Measurements from ENCODE around the gene DNMBP.
"Not testable (repeated sequence)": the region's sequence is repeated elsewhere in the genome, so short reads cannot be mapped to it uniquely, and the experiment has no call there.

The DNMBP gene

DNA sequence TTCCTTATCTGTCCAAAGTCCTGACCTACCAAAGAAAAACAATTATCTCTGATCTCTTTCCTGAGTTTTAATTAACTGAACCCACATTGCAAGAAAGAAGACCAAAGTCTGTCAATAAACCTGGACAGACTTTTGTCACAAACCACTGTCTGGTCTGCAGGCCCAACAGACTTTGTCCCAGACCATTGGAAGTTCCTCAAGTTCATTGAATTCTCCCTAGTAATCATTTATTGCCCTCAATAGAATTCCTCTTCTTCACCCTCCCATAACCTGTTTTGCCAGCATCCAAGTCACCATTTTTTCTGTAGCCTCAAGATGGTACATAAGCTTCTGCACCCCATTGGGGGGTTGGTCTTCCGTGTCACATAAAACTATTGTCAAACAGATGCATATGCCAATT, 3.9 kb upstream of the DNMBP start:
- no peak for DNase-seq

DNA sequence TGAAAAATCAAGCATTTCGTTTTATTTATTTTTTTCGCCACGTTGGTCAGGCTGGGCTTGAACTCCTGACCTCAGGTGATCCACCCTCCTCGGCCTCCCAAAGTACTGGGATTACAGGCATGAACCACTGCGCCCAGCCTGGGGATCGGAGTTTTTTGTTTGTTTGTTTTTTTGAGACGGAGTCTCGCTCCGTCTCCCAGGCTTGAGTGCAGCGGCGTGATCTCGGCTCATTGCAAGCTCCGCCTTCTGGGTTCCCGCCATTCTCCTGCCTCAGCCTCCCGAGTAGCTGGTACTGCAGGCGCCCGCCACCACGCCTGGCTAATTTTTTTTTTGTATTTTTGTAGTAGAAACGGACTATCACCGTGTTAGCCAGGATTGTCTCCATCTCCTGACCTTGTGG, 2.2 kb upstream of the DNMBP start:
- not testable (repeated sequence) for DNase-seq

DNA sequence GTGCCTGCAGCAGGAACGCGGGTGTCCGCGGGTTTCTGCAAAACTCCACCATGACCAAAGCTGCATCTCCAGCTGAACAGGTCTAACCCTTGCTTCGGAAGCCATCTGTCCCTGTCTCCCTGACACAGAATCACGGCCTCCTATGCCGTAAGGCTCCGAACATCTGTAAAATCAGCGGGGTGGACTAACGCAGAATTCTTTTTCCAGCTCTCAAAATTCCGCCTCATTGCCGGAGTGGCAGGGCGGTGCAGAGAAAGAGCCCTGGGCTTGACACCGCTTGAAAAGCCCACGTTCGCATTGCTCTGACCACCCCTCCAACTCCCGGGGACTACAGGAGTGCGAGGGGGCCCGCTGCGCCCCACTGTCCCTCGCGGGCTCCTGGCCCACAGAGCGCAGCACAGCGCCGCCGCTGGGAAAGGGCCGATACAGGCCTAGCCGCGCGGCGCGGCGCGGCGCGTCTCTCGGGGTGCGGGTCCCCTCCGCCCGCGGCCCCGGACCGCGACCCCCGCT, 409 bp downstream of the DNMBP start:
- DNase-seq = peak in 1 of 2 experiments; percentile 39

DNA sequence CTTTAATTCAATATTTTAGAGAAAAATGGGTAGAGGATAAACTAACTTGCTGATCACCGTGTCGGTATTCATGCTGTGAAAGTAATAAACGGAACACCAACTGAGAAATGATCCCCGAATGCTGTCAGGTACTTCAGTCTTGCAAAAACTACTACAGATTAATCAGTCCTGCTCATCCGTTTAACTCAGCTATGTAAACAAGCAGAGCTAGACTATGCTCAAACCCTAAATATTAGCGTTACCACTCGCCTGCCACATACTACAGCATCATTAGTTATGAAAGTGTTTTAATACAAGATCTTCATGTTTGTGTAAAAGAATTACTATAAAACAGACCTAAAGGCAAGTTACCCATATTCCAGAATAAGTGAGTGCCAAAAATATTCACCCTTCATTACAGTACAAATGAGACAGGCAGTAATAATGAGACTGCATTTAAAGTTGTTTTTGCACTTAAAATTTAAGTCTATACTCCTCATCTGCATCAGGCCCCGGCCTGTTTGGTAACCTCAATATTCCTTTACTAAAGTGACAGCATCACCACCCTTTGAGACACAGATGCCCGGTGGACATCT, 952 bp downstream of the DNMBP start:
- no peak for DNase-seq

DNA sequence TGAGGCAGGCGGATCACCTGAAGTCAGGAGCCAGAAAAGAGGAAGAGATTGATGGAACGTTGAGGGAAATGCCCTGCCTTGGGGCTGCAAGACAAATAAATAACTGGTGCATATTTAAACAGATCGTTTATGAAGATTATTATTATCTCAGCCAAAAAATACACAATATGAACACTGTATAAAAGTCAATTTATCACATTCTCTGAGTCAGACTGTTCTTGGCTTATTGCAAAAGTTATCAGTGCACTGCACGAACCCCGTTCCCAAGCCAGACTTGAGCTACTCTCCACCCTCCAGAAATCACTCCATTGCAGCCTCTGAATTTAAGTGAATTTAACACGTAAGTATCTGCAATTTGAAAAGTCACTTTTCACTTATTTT, 1.6 kb downstream of the DNMBP start:
- DNase-seq = no peak

DNA sequence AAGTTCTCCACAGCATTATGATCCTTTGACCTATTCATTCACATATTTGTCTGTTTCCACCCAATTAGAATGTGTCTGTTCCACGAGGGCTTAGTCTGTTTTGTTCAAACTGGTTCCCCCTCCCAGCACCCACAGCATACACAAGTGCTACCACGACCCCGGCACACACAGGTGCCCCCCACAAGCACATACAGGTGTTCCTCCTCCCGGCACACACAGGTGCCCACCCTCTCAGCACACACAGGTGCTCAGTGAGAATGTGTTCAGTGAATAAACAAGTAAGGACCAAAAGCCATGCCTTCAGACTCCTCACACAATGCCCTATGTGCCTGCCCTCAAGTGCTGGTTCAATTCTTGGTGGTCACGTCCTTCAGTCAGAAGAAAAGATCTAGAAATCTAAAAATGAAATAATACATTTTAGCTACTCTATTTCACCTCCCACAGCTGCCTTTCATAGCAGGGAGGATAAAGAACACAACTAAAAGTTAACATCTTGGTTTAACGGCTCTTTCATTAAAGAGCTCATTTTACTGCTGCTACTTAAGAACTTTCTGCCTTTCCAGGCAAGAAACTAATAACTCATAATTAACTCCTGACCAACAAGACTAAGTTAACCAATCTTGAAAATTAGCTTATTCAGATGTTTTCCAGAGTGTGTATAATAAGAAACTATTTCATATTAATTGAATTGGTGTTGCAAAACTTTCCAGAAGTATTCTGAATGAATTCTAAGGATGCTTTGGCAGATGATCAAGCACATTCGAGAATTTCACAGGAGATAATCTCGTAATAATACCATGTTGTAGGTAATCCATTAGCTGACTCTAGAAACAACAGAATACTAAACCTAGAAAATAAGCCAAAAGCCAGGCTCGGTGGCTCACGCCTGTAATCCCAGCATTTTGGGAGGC, 2.3 kb downstream of the DNMBP start:
- no peak for DNase-seq

DNA sequence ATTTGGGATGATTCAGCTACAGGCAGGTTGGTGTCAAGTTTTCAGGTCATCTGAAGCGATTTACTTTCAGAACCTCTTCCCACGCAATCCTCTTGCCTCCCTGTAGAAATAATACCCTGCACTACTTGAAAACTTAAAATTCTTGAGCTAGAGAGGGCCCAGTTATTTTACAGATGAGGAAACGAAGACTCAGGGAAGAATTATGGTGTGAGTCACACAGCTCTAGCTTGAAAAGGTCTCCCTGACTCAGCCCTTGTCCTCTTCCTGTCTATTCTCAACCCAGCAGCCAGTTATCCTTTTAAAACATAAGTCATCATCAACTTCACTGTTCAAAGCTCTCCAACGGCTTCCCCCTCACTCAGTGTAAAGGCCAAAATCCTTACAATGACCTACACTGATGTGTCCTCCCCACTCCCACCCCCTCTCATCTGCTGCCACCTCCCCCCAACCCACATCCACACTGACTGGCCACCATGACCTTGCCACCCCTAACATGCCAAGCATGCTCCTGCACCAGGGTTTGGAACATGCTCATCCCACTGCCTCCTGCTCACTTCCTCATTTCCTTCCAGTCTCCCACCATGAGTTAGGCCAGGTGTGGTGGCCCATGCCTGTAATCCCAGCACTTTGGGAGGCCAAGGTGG, 3.4 kb downstream of the DNMBP start:
- DNase-seq = no peak

DNA sequence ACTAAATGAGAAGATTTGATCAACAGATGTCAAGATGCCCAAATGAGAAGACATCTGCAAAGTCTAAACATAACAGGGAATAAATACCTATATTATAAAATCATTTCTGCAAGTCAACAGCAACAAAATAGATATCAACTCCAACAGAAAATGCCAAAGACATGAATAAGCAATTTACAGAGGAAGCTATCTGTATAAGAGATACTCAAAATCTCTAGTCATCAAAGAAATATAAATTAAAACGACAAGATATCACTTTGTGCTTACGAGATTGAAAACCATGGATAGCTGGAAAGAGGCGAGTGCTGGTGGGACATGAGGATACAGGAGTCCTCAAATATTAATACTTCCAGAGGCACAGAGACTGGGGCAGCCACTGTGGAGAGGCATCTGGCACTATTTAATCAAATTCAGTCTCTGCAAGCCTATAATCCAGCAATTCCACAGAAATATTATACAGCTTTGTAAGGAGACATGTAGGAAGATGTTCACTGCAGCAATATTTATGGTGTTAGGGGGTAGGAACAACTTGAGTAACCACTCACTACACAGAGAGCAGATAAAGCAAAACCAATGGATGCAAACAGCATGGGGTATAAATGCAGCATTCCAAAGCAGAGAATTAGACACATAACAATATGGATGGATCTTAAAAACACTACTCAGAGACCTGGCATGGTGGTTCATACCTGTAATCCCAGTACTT, 4.8 kb downstream of the DNMBP start:
- DNase-seq = no peak

DNA sequence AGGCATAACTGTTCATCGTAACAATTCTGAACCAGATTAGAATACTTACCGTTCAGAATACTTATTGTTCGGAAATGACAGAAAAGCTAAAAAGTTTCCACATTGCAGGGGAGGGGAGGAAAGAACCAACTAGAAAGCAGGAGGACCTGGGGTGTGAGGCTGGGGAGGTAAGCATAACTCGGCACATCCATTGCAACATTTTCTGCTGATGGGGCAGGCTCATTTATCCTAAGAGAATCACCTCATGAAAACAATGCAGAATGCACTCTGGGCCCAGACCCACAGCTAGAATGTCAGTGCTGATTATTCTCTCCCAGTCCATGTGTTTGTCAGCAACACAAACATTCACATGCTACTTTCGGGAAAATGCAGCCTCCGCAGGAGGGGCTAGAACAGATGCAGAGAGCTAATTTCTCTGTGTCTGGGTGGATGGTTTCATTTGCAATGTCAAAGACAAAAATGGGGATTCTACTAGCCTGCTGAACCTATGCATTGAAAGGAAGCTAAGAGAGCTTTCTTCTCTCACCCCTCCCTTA, 9.6 kb downstream of the DNMBP start:
- no peak for DNase-seq

DNA sequence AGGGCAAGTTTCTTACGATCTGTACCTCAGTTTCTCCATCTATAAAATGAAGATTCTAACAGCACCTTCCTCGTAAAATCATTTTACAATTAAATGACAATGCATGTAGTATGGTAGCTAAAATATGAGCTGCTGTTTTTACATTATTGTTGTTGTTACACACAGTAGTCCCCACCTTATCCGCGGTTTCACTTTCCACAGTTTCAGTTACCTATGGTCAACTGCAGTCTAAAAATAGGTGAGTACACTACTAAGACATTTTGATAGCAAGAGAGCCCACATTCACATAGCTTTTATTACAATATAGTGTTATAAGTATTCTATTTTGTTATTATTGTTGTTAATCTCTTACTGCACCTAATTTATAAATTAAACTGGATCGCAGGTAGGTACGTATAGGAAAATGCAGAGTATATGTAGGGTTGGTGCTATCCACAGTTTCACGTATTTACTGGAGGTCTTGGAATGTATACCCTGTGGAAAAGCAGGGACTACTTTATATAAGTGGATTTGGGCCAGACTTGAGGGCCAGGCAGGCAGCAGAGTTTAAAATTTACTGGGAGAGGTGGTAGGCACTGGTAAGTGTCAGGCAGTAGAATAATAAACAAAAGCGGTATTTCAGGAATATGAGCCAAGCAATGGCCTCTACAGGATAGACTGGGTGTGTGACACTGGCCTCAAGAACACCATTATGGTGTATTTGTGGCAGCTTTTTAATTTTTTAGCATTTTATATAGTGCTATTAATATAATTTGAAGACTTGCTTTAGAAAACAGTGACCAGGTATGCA, 10.2 kb downstream of the DNMBP start:
- DNase-seq = no peak

DNA sequence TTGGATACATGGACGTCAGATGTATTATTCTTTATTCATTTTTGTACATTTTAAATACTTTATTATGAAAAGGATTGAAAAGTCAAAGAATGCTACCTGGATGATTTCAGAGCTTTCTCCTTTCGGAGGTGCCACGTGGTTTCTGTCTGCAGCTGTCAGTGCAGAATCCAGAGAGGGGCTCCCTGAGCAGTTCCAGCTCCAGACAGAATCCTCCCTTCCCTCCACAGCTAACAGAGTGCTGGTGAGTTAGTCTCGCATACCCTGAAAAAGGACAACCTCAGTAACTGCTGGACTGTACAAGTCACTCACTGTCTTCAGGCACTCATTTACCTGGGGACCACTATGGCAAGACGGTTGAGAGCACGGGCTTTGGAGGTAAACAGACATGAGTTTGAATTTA, 10.9 kb downstream of the DNMBP start:
- no peak for DNase-seq

DNA sequence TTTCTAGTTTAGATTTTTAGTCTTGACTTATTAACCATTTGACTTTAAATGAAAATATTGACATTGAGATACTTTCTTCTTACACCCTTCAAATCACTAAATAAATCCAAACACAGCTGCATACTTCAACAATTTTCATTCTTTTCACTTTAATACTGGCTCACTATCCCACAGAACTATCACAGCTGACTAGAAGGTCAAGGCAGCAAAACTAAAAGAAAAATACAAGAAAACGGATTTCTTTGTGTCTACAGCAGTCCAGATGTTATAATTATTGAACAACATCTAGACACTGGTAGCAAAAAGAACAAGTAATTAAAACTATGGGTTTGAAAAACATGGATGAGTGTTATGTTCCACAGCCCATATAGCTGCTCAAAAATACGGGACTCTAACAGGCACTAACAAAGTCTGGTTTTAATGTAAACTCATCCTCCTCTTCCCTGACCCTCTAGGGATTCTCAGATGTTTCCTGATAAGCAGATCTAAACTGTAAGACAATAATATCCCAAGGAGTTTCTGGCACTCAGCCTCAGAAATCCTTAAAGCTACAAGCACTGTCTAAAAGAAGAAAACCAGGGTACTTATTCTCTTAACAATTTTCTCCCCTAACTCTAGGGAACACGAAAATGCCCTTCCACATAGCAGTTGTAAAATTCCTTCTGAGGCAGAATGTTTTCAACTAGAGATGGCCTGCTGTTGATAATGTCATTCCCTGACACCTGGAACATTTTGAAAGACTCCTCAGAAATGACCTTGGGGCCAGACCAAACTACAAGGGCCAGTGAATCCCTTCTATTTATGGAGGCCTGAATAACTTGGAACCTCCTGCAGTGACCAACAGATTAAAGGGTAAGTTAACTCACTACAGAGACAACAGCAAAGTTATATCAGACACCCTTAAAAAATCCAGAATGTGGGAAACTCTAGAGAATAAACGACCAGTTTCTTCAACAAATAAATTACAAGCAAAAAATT, 12.8 kb downstream of the DNMBP start:
- DNase-seq = no peak

DNA sequence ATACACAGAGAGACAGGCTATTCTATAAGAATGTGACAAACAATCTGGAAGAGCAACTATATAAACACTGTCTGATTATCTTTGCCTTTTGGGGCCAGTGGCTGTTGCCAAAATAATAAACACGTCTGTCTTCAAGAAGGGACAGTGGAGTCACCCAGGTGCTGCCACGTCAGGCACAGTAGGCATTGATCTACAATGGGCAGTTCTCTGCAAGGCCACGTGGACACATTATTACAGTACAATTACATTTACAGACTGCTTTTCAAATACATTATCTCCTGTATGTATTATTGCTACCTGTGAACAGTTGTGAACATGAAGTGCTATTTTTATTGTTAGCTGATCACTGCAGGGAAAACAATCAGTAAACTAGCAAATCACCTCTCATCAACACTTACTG, 14.0 kb downstream of the DNMBP start:
- DNase-seq = no peak

DNA sequence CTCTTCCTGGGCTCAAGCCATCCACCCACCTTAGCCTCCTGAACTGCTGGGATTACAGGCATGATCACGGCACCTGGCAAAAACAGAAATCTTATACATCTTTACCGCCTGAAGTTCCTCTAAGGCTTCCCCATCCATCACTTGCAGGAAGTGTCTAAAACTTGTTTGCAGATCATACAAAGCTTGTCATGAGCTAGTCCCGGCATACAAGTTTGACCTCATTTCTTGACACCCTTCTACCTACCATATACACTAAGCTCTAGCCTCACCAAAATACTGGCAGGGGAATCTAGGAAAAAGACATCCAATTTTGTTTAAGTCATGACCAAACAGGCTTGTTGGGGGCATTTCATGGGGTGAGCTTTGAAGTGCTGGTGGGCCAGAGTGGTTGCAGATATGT, 14.5 kb downstream of the DNMBP start:
- no peak for DNase-seq

DNA sequence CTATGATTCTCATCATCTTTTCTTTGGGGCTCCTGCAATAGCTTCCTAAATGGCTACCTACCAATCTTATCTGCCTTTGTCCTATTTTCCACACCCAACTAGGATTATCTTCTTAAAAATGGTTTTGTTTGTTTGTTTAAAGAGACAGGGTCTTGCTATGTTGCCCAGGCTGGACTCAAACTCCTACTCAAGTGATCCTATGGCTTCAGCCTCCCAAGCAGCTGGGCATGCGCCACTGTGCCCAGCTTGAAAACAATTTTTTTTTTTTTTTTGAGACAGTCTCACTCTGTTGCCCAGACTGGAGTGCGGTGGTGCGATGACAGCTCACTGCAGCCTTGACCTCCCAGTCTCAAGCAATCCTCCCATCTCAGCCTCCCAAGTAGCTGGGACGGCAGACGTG, 14.9 kb downstream of the DNMBP start:
- DNase-seq = no peak

DNA sequence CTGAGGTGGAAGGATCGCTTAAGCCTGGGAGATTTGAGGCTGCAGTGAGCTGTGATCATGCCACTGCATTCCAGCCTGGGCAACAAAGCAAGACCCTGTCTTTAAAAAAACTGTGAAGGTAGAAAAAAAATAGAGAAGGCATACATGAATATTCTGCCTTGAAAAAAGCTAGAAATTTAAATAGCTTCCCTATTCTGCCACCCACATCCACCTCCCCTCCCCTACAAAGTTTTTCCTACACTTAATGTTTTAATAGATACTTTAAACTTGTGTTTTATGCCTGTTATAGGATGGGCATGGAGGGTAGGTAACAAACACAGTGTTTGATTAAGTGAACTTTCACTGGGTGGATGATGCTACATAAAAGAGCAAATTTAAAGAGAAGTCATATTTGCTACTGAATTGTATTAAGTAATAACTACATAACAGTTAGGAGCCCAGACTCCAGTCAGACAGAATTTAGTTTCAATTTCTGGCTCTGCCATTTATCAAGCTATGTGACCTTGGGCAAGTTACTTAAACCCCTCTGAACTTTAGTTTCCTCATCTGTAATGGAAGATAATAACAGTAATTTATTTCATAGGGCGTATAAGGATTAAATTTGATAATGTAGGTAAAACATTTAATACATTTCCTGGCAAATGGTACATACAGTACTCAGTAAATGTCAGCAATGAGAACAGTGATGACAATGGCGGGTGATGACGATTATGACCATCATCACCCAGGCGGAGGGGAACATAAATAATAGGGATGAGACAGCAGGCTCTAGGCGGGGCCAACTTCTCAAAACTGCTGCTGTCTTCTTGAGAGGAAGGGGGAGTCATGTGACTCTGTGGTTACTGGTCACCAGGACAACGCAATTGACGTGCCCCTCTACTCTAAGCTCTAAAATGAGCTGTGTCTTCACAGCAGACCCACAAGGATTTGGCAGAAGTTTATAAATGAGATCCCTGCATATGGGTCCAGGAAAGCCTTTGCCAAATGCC, 15.8 kb downstream of the DNMBP start:
- peak; percentile 18 to 49 for DNase-seq

DNA sequence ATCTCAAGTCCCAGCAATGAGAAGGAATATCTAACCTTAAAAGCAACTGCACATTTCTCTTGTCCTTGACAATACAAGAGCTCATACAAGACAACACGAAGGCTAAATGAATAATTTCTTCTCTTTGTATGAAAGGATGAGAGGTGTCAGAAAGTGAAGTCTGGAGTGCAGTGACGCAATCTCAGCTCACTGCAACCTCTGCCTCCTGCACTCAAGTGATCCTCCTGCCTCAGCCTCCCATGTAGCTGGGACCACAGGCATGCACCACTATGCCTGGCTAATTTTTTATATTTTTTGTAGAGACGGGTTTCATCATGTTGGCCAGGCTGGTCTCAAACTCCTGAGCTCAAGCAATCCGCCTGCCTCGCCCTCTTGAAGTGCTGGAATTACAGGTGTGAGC, 24.1 kb downstream of the DNMBP start:
- not testable (repeated sequence) for DNase-seq

DNA sequence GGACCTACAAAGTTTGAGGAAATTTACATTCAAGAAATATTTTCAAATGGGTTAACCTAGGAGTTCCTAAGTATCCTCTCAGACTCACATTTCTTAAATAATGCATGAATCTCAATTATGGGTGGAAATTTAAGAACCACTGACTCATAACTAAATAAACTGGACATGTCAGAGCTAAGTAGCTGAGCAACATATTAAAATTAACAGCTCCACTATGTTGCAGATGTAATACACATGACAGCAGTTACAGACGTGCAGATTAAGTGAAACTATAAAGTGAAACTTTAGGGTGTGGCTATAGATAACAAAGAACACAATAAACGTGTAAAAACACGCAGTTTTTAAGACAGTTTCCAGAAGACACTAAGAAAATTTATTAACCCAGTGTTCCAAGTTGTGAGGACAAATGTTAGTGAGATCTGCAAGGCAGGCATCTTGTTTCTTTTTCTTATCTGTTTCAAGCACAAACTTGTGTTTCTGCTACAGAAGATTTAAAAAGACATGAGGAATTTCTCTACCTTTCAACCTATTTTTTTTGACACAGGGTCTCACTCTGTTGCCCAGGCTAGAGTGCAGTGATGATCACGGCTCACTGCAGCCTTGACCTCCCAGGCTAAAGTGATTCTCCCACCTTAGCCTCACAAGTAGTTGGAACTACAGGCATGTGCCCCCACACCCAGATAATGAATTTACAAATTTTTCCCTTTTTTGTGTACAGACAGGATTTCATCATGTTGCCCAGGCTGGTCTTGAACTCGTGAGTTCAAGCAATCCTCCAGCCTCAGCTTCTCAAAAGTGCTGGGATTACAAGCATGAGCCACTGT, 25.3 kb downstream of the DNMBP start:
- no peak for DNase-seq
